CD4-positive, alpha-beta T cell (primary cell): ENCODE results near the gene C13orf42. TPM values are rescaled to one million over a fixed set of nuclear protein-coding genes. Genes with fewer than 3 reads are reported as not detected.
"Not testable (repeated sequence)": the region's sequence is repeated elsewhere in the genome, so short reads cannot be mapped to it uniquely, and the experiment has no call there.

Experiments
- ATAC-seq: fragments of 200-7000 bp; cut with Tn5 transposase; one replicate; pipeline ENCODE4 v1.10.0; 2022; ENCODE audit warnings: mild to moderate bottlenecking; ENCODE audit not compliant: poor library complexity
- CTCF ChIA-PET: fragments of 350-600 bp; sonication (Branson Sonifier 250); formaldehyde crosslinking; loops from one replicate; lab custom pipeline; 2021; ENCODE audit warnings: antibody characterized with exemption, inconsistent platforms; lab: Charles Lee
- POLR2A ChIA-PET: fragments of 350-600 bp; sonication (Branson Sonifier 250); formaldehyde crosslinking; loops from one replicate; lab custom pipeline; 2021; ENCODE audit warnings: antibody characterized with exemption, inconsistent platforms; lab: Charles Lee
- DNase-seq, 14 experiments: peaks; one replicate each; pipeline ENCODE4 v3.0.0-alpha.2; 2013 to 2020; ENCODE audit warnings: mixed read lengths in 2 of 14
- H3K27ac ChIP-seq, 2 donors: one replicate each; pipeline versions ENCODE4 v1.5.1 to v1.7.0; 2013; ENCODE audit warnings: low read length in 2 of 2, low read depth in 1 of 2, mild to moderate bottlenecking in 1 of 2
- H3K27me3 ChIP-seq, 2 experiments: 1 replicate in 1 of 2; 2 replicates in 1 of 2; pipeline versions ENCODE4 v1.6.1 to v1.7.0; 2013; ENCODE audit warnings: low read length in 2 of 2, control low read depth in 1 of 2, mild to moderate bottlenecking in 1 of 2, moderate library complexity in 1 of 2; ENCODE audit not compliant: insufficient read depth in 2 of 2, control insufficient read depth in 1 of 2
- H3K36me3 ChIP-seq: one replicate; pipeline ENCODE4 v1.6.1; 2013; ENCODE audit warnings: low read length, control low read depth; ENCODE audit not compliant: insufficient read depth
- H3K4me1 ChIP-seq: one replicate; pipeline ENCODE4 v1.6.1; 2013; ENCODE audit warnings: low read length, control low read depth; ENCODE audit not compliant: insufficient read depth
- H3K4me3 ChIP-seq: one replicate; pipeline ENCODE4 v1.5.1; 2013; ENCODE audit warnings: mild to moderate bottlenecking, low read length, moderate library complexity
- H3K9me3 ChIP-seq, 2 experiments: 1 replicate in 1 of 2; 2 replicates in 1 of 2; pipeline versions ENCODE4 v1.6.1 to v1.7.0; 2013; ENCODE audit warnings: low read length in 2 of 2, mild to moderate bottlenecking in 2 of 2, control low read depth in 1 of 2, moderate library complexity in 1 of 2; ENCODE audit not compliant: control insufficient read depth in 1 of 2, insufficient read depth in 1 of 2
- H3K27ac Mint-ChIP-seq: one replicate; pipeline ENCODE4 v1.8.0; 2020; ENCODE audit warnings: mixed read lengths
- H3K27me3 Mint-ChIP-seq: one replicate; pipeline ENCODE4 v1.8.0; 2021; ENCODE audit warnings: mixed read lengths
- H3K36me3 Mint-ChIP-seq: one replicate; pipeline ENCODE4 v1.8.0; 2021; ENCODE audit warnings: low read depth, mixed read lengths
- H3K4me1 Mint-ChIP-seq: one replicate; pipeline ENCODE4 v1.8.0; 2021; ENCODE audit warnings: low read depth, mixed read lengths
- H3K4me3 Mint-ChIP-seq: one replicate; pipeline ENCODE4 v1.8.0; 2020; ENCODE audit warnings: mild to moderate bottlenecking, mixed read lengths
- H3K9me3 Mint-ChIP-seq: one replicate; pipeline ENCODE4 v1.8.0; 2020; ENCODE audit warnings: mixed read lengths
- CTCF ChIP-seq: fragments of 200-600 bp; IDR thresholded peaks from one replicate; pipeline ENCODE4 v1.8.0; 2022; ENCODE audit warnings: antibody characterized with exemption, mild to moderate bottlenecking
- intact Hi-C, 2 experiments: fragments of 100-400 bp; cut with DNase I in 1 of 2; cut with micrococcal nuclease in 1 of 2; formaldehyde crosslinking; loops; one replicate each; pipeline versions ENCODE4 v1.15.1 to v1.9.0; 2023 to 2025; cut with DNase I, micrococcal nuclease
- total RNA-seq, 174 experiments: library from RNA in 2 of 174; stranded (reverse) in 2 of 174; gene quantifications; one replicate each; pipeline ENCODE4 v1.2.3 and lab custom pipeline; 2021 to 2026

C13orf42 gene
- total RNA-seq, 2 experiments from 2014 or later, result not detected

- intact Hi-C loops, result no loop called here
- Mint-ChIP-seq H3K36me3 (no peaks in the 10 kb centered on the region), H3K4me3 (no peak overlapping the region), H3K9me3 (no peaks in the 10 kb centered on the region), H3K27ac (no peak overlapping the region), H3K4me1 (no peaks in the 10 kb centered on the region), H3K27me3 (no peaks in the 10 kb centered on the region)
- Histone ChIP-seq H3K4me3 (no peak overlapping the region), H3K27ac (no peak overlapping the region), H3K9me3 (peaks cover 0 to 4% of the 10 kb centered on the region in 2 experiments), H3K4me1 (peaks cover 2% of the 10 kb centered on the region), H3K36me3 (no peaks in the 10 kb centered on the region), H3K27me3 (no peaks in the 10 kb centered on the region)
- no peak for DNase-seq
- no peak for TF ChIP-seq CTCF
- ChIA-PET POLR2A (no interaction called here), CTCF (no interaction called here)
- ATAC-seq, result no peak
Measured at GRCh38 chr13:51083706-51084105, 27.4 kb downstream of the C13orf42 start.

GRCh38 chr13:51080478-51081065, 30.5 kb downstream of the C13orf42 start:
- H3K36me3 ChIP-seq, intact Hi-C loops, CTCF ChIA-PET, H3K4me3 ChIP-seq, POLR2A ChIA-PET, H3K4me3 Mint-ChIP-seq, H3K27ac Mint-ChIP-seq, H3K9me3 ChIP-seq, H3K27me3 ChIP-seq, H3K9me3 Mint-ChIP-seq, ATAC-seq, H3K4me1 Mint-ChIP-seq, H3K4me1 ChIP-seq, DNase-seq, H3K27me3 Mint-ChIP-seq, H3K27ac ChIP-seq, H3K36me3 Mint-ChIP-seq: not testable (repeated sequence)

GRCh38 chr13:51071493-51071892, 39.6 kb downstream of the C13orf42 start:
- H3K27me3 Mint-ChIP-seq, result peaks cover 15% of the 10 kb centered on the region
- H3K27ac Mint-ChIP-seq, result no peak overlapping the region

More at GRCh38 chr13:51071493-51071892, 39.6 kb downstream of the C13orf42 start:
- Histone ChIP-seq H3K4me1 (peaks cover 8% of the 10 kb centered on the region), H3K9me3 (no peaks in the 10 kb centered on the region), H3K27ac (no peak overlapping the region), H3K27me3 (peaks cover 0 to 7% of the 10 kb centered on the region in 2 experiments), H3K36me3 (no peaks in the 10 kb centered on the region), H3K4me3 (no peak overlapping the region)
- H3K36me3 Mint-ChIP-seq, result no peaks in the 10 kb centered on the region
- no peak for TF ChIP-seq CTCF
- H3K4me1 Mint-ChIP-seq, result peaks cover 7% of the 10 kb centered on the region
- no peak overlapping the region for H3K4me3 Mint-ChIP-seq
- no peaks in the 10 kb centered on the region for H3K9me3 Mint-ChIP-seq
- POLR2A ChIA-PET, result no interaction called here
- DNase-seq (no peak), ATAC-seq (no peak)
- intact Hi-C loops, result loop anchor here in 1 of 2 experiments (10.0 kb wide), 2 partner anchors 1227 to 1767 kb away; no protein-coding TSS in a partner anchor
- CTCF ChIA-PET, result interaction anchor here (1.8 kb wide), 1 partner anchor 1095 kb away, joined by 4 read pairs; no protein-coding TSS in a partner anchor
